GM18498 (cell line): ENCODE data around the gene FXYD5.

Experiments
- ATAC-seq: cut with Tn5 transposase; IDR thresholded peaks from one replicate; pipeline ENCODE4 v1.9.1; 2021; ENCODE audit warnings: mild to moderate bottlenecking, moderate library complexity; ENCODE audit not compliant: unreplicated experiment

Gene FXYD5

DNA sequence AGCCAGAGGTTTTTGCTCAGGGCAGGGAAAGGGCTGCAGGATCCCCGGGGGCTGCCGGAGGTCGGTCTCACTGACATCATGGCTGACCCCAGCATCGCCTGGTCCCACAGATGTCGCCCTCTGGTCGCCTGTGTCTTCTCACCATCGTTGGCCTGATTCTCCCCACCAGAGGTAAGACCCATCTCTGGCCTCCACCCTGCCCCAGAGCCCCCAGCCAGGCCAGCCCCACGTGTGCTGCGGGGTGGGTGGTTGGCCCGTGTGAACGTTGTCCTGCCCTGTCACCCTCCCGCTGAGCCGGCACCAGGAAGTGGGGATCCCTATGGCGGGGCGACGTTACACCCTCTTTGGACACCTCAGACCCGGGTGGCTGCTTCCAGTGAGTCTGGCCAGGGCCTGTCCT, 906 bp downstream of the FXYD5 start:
- no peak for ATAC-seq

DNA sequence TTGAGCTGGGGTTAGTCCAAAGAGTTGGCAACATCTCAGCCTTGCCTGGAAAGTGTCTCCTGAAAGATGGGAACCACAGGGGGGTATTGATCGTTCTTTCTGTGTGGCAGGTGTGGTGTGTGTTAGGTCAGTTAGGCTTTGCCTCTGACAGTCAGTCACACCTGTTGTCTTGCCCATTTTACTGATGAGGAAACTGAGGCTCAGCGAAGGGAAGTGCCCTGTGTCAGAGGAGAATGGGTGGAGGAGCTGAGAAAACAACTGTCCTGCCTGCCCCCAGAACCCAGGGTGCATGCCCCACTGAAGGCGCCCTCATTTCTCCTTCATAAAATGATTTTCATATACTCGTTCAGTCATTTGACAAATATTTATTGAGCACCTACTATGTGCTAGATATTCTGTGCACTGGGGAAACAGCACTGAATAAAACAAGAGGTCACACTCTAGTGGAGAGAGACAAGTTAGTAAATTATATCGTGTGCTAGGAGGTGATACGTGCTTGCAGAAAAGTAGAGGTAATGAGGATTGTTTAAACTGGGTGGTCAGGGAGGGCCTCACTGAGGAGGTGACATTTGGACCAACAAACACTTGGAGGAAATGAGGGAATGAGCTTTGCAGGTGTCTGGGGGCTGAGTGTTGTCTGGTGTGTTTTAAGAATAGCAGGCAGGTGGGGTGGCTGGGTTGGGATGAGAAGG, 1.6 kb downstream of the FXYD5 start:
- ATAC-seq, result no peak

DNA sequence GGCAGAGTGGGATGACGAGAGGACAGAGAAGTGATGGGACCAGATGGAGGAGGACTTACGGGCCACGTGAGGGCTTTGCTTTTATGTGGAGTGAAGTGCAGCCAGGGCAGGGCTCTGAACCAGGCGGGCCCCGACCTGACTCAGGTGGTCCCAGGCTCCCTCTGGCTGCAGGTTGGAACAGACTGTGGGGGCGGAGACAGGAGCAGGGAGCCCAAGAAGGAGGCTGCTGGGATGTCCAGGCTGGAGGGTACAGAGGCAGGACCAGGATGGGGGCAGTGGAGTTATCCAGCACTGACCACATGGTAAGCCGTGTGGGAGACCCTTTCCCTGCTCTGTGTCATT, 2.1 kb downstream of the FXYD5 start:
- ATAC-seq, result no peak

DNA sequence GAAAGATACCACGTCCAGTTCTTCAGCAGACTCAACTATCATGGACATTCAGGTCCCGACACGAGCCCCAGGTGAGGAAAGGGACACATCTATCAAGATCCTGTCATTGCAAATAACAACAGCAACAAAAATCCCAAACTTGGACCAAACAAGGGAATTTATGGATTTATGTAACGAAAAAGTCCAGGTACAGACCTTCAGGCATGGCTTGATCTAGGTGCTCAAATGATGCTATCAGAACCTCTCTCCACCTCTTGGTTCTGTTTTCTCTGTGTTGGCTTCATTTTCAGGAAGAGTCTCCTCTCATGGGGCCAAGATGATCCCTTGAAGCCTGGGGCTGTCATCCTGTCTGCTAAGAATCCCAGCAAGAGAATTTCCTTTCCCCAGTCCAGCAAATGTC, 2.9 kb downstream of the FXYD5 start:
- no peak for ATAC-seq

DNA sequence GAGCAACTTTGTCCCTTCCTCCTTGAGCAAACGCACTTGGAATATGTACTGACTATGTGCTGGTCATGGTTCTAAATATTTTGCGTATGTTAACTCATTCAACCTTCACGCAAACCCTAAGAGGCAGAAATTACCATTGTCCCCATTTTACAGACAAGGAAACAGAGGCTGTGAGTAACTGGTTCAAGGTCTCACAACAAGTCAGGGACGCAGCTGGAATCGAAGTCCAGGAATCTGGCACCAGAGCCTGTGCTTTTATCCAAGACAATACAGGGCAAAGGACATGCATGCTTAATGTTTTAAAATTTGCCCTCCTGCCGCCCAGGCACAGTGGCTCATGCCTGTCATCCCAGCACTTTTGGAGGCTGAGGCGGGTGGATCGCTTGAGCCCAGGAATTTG, 5.1 kb downstream of the FXYD5 start:
- ATAC-seq, result no peak

DNA sequence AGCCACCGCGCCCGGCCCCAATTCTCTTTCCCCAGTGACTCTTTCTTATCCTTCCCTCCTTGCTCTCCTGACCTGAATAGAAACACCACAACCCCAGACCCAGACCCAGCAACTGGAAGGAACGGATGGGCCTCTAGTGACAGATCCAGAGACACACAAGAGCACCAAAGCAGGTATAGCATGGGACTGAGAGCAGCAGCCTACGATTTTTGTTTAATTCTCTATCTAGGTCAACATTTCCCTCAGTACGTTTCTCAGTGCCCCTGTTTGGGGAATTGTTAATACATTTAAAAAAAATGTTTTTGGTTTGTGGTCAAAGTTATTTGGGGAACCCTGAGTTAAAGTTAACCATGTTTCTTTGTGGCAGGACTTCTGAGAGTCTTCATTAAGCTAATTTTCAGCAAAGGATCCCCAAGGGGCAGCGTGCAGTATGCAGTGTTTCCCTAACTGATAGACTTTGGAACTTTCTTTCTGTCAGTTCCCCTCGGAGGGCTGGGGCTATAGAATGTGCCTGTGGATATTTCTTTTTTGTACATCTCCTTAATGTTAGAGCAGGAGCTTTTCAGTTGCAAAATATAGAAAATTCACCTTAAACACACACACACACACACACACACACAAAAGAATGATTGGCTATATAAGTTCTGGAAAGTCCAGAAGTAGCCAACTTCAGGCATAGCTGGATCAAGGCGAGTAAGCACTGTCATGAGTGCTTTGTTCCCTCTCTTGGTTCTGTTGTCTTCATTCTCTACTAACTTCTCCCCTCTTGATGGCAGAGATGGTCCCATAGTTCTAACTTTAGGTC, 6.3 kb downstream of the FXYD5 start:
- no peak for ATAC-seq

DNA sequence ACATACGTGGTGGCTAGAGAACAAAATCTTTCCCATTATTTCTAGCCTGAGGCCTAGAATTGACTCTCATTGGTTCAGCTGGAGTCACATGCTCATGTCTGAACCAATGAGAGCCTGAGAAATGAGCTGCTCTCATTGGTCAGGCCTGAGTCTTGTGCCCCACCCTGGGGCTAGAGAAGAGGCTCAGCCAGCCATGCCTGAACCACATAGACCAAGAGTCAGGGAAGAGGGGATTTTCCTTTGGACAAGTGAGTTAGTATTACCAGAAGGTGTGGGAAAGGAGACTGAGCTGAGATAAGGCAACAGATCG, 6.9 kb downstream of the FXYD5 start:
- no peak for ATAC-seq

DNA sequence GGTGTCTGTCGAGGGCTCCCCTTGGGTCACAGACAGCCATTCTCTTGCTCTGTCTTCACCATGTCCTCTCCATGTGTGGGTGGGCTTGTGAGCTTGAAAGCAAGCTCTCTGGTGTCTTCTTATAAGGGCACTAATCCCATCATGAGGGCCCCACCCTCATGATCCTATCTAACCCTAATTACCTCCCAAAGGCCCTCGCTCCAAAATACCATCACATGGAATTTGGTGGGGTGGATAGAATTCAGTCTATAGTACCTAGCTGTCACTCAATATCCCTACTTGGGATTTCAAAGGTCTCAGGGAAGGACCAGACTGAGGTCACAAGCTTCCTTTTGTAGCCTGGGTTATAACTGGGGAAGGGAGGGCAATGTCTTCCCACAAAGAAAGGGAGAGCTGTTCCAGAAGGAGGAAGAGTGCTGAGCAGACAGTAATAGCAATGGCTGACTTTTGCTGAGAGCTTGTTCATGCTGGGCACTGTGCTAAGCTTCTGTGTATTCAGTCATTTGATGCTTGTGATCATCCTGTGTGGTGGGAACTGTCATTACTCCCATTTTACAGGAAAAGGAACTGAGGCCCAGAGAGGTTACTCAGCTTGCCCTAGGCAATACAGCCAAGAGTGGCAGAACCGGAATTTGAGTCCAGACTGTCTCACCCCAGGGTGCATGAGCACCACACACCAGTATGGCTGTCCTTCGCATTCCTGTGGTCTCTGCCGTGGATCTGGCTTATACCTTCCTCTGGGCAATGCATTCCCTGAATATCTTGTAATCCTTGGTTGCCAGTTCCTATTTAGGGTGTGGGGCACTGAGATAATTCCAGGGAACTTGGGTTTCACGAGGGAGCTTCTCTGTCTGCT, 8.2 kb downstream of the FXYD5 start:
- no peak for ATAC-seq

DNA sequence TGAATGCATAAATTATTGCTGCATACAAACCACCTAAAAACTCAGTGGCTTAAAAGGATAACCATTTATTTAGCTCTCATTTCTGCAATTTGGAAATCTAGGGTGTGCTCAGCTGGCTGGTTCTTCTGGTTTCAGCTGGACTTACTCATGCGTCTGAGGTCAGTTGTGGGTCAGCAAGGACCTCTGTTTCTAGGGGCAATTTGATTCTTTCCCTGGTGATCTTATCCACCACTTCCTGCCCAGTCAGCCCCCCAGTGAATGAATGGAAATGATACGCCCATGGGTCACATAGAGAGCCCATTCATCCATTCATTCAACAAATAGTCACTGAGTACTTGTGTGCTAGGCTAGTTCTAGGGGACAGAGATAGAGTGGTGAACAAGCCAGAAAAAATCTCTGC, 9.9 kb downstream of the FXYD5 start:
- ATAC-seq, result no peak

DNA sequence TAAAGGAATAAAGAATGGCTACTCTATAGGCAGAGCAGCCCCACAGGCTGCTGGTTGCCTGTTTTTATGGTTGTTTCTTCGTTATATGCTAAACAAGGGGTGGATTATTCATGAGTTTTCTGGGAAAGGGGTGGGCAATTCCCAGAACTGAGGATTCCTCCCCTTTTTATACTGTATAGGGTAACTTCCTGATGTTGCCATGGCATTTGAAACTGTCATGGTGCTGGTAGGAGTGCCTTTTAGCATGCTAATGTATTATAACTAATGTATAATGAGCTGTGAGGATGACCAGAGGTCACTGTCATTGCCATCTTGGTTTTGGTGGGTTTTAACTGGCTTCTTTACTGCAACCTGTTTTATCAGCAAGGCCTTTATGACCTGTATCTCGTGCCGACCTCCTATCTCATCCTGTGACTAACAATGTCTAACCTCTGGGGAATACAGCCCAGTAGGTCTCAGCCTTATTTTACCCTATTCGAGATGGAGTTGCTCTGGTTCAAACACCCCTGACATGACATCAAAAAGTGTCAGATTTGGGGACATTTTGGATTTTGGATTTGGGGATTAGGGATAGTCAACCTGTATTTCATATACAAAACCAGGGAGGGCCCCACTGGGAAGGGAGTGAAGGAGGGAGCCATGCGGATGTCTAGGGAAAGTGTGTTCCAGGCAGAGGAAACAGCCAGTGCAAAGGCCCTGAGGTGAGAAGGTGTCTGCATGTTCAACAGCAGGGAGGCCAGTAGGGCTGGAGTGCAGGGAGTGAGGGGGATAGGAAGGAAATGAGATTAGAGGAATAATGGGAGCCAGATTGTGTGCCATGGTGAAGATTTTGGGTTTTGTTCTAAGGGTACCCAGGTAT, 10.9 kb downstream of the FXYD5 start:
- no peak for ATAC-seq

DNA sequence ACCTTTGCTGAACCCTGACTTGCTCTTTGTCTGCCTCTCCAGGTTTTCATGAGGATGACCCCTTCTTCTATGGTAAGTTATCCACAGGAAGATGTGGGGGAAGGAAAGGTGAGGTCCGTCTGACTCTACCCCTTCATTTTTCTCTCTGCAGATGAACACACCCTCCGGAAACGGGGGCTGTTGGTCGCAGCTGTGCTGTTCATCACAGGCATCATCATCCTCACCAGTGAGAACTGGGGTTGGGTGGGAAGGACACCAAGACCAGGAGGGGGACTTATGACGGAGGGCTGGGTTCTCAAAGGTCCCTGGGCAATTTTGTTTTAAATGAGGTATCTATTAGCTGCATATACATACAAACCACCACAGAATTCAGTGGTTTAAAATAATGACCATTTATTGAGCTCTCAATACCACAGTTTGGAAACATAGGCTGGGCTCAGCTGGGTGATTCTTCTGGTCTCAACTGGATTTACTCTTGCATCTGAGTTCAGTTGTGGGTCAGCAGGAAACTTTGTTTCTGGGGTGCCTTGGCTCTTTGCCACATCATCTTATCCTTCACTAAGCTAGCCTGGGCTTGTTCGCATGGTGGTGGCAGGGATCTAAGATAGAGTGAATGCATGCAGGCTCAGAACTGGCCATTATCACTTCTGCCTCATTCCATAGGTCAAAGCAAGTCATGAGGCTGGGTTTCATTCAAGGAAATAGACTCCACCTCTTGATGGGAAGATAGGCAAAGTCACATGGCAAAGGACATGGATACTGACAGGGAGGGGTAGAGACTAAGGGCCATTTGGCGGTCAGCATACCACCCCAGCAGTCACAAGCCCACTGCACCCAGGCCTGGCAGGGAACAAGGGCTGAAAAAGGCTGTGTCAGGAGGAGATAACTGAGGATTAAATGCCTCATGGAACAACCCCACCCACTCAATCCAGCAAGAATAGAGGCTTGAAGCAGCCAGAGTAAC, 11.8 kb downstream of the FXYD5 start:
- no peak for ATAC-seq

DNA sequence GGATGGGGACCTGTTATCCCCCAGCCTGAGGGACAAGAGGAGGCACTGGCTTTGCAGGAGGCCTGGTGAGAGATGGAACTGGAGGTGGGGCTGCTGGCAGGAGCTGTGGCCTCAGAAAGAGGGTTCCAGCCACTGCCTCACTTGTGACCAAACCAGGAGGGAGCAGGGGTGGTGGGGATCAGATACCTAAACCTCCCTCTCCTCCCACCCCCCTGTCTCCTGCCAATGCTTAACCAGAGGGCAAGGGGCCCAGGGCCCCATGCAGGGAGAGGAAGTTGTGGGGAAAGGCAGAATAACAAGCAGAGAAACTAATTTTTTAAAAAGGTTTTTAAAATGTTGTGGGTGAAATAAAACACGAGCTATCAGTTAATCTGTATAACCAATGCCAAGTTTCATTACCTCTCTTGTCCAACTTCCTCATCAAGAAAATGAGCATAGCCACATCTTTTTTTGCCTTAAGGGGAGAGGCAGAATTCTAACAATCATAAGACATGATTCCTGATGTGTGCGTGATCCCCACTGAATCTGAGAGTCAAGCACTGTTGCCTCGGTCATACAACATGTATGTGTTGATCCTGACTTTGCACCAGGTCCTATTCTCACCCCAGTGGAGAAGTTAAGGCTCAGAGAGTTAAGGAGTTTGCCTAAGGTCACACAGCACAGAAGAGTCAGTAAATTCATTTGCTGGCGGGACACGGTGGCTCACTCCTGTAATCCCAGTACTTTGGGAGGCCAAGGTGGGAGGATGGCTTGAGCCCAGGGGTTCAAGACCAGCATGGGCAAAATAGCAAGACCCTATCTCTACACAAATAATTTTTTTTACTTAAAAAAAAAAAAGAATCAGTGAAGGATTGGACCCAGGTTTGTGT, 12.9 kb downstream of the FXYD5 start:
- no peak for ATAC-seq

DNA sequence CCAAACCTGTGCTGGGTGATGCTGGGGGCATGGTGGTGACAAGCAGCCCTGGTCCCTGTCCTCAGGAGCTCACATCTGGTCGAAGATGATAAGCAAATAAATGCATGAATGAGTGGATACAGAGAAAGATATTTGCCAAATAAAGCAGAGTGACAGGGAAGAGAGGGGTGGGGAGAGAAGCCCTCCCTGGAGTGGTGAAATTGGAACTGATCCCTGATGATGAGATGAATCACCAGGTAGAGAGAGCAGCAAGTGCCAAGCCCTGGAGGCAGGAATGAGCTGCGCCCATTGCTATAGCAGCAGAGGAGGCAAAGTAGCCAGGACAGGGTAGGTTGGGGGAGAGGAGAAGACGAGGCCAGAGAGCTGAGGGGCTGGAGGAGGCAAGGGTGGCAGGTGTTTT, 13.7 kb downstream of the FXYD5 start:
- ATAC-seq, result no peak

DNA sequence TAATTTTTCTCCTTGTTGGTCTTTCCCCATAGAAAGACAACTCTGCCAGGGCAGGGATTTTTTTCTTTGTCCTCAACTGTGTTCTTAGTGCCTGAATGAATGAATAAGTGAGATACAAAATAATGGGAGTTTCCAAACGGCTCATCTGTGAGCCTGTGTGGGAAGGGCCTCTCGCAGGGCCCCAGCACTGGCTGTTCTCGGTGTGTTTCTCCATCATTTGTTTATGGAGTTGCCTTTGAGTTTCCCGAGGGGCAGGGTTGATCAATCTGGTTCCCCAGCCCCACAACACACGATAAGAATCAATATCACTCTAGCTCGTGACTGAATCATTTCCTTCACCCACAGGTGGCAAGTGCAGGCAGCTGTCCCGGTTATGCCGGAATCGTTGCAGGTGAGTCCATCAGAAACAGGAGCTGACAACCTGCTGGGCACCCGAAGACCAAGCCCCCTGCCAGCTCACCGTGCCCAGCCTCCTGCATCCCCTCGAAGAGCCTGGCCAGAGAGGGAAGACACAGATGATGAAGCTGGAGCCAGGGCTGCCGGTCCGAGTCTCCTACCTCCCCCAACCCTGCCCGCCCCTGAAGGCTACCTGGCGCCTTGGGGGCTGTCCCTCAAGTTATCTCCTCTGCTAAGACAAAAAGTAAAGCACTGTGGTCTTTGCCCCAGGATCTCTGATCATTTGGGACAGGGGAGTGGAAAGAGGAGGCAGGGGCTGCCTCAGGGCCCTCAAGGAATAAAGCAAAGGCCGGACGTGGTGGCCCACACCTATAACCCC, 14.9 kb downstream of the FXYD5 start:
- no peak for ATAC-seq

DNA sequence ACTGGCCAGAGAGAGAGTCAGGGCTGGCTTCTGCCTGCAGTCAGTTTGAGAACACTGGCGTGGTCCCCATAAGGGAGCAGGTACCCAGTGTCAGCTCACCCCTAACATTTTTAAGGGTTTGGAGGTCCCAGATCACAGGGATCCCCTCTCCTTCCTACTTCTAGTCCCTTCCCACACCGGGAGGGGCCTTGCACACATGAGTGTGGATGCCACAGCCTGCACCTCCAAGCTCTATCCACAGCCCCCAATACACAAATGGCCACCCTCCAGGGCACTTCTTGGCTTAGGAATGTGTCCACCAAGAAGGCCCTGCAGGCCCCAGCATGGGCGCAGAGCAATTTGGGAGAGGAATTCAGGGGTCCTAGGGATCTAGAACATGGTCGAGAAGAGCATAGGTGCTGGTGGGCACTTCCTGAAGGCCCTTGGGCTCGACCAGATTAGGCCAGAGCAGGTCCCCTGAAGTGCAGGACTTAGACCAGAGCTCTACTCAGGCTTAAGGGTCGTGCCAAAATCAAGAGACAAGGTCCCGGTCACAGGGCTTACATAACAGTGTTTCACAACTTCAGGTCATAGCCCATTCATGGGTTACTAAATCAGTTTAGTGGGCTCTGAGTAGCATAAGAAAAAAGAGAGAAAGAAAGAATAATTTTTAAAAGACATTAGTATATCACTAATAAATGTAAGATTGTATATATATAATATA, 16.0 kb downstream of the FXYD5 start:
- ATAC-seq, result no peak

DNA sequence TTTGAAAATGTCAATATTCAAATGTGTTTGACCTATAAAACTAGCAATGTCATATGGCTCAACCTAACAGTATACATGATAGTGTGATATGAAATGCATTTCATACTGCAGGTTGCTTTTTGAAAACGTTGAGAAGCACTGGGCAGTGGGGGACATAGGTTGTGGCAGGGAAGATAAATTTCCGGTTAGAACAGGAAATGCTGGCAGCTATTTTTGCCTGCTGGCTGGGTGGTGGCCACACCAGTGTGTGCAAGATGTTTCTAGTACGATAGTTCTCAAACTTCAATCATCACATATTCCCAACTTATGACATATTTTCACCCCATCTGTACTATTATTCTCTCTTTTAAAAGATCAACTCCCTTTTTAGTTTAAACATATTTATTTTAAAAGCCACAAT, 17.2 kb downstream of the FXYD5 start:
- ATAC-seq, result no peak

DNA sequence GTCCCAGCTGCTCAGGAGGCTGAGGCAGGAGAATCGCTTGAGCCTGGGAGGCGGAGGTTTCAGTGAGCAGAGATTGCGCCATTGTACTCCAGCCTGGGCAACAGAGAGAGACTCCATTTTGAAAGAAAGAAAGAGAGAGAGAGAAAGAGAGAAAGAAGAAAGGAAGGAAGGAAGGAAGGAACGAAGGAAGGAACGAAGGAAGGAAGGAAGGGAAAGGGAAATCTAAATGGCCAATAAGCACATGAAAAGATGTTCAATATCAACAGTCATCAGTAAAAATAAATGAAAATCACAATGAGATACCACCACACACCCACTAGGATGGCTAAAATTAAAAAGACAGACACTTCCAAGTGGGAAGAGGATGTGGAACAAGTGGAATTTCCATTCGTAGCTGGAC, 19.7 kb downstream of the FXYD5 start:
- ATAC-seq, result no peak

DNA sequence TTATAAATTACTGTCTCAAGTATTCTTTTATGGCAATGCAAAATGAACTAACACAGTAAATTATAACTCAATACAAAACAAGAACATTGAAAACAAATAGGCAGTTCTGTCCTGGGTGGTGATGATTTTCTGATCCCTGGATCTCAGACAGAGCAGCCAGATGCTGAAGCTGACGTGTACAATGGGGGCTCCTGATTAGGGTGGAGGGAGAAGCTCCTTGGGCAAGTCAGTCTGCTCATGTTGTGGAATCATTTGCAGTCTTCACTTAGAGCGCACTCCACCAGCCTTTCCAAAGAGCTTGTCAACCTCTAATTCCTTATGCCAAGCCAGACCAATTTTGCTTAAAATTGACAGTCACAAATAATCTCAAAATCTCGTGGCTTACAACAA, 21.6 kb downstream of the FXYD5 start:
- ATAC-seq, result no peak
